GM12875 (cell line): Measurements from ENCODE around the gene LMF2.
A peak's percentile ranks its signal among the peaks of the same experiment; 100 is the strongest.

Source experiments
- H3K4me3 ChIP-seq: one replicate; pipeline ENCODE4 v1.5.1; 2011; ENCODE audit warnings: low read depth, low read length, control low read depth
- TF ChIP-seq, protein P1 (sequence below): IDR thresholded peaks from 2 replicates; pipeline ENCODE4 v1.5.1; 2011; ENCODE audit warnings: low read depth, mild to moderate bottlenecking, control low read depth, inconsistent platforms, low read length, moderate library complexity, borderline replicate concordance; ENCODE audit not compliant: insufficient read depth

Gene LMF2

DNA sequence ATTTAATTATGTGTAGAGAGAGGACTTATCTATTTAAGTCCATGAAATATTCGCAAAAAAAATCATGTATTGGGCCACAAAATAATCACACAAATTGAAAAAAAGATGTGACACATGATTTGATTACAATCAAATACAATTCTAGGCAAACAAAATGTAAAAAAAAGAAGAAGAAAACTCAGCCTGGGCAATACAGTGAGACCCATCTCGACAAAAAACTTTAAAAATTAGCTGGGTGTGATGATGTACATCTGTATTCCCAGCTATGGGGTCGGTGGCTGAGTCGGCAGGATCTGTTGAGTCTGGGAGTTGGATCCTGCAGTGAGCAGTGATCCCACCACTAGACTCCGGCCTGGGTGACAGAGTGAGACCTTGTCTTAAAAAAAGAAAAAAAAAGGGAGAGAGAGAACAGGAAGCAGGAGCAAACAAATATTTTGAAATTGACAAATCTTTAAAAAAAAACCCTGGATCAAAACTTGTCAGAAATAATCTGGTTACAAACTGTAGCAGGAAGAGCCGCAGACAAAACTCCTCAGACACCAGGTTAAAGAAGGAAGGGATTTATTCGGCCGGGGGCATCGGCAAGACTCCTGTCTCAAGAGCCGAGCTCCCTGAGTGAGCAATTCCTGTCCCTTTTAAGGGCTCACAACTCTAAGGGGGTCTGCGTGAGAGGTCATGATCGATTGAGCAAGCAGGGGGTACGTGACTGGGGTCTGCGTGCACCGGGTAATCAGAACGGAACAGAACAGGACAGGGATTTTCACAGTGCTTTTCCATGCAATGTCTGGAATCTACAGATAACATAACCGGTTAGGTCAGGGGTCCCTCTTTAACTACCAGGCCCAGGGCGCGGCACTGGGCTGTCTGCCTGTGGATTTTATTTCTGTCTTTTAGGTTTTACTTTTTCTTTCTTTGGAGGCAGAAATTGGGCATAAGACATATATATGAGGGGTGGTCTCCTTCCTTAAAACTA is 25.6 kb upstream of the LMF2 start:
- TF ChIP-seq, protein P1, sequence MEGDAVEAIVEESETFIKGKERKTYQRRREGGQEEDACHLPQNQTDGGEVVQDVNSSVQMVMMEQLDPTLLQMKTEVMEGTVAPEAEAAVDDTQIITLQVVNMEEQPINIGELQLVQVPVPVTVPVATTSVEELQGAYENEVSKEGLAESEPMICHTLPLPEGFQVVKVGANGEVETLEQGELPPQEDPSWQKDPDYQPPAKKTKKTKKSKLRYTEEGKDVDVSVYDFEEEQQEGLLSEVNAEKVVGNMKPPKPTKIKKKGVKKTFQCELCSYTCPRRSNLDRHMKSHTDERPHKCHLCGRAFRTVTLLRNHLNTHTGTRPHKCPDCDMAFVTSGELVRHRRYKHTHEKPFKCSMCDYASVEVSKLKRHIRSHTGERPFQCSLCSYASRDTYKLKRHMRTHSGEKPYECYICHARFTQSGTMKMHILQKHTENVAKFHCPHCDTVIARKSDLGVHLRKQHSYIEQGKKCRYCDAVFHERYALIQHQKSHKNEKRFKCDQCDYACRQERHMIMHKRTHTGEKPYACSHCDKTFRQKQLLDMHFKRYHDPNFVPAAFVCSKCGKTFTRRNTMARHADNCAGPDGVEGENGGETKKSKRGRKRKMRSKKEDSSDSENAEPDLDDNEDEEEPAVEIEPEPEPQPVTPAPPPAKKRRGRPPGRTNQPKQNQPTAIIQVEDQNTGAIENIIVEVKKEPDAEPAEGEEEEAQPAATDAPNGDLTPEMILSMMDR, result no peak
- no peak overlapping the region for H3K4me3 ChIP-seq

DNA sequence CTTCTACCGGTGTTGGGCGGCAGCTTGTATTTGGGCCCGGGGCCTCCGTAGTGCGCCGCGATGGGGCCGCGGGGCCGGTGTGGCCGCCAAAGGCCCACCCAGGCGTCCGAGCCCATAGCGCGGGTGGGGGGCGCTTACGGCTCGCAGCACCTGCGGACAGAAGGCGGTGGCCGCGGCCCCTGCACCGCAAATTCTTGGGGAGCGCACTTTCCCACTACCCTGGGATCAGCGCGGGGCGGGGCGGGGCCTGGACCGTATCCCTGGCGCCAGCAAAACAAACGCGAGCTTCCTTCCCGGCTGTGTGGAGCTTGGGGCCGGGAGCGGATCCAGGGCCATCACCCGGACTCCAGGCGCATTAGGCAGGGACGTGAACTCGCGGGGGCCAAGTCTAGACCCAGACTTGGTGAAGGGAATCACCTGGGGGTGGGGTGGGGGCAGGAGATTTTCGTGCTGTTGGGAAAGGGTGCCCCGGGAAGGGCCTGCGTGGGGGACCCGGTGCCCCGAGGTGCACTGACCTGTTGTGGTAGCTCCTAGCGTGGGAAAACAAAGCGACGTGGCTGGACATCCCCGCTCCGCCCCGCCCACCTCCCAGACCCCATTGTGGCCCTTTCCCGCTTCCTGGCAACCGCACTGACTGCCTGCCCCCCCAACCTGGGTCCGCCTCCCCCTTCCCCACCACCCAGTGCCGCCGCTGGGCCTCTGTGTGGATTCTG is 24.6 kb upstream of the LMF2 start:
- TF ChIP-seq, protein P1, result no peak
- H3K4me3 ChIP-seq, result peak overlapping the region; percentile 82

DNA sequence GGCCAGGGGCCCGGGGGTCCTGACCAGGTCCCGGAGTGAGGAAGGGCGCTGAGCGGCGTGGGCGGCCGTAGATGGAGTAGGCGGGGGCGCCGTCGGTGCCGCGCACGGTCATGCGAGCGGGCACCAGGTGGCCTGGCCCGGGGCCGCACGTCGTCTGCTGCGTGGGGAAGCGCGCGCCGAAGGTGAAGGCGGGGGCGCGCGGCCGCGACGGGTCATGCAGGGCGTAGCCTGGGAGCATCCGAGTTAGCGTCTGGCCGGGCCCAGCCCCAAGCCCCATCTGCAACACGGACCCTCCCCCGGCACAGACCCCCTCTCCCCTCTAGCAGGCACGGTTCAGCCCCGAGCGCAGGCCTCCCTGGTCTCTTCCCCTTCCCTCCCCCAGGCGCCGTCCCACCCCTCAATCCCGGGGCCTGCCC is 24.1 kb upstream of the LMF2 start:
- peak overlapping the region; percentile 82 for H3K4me3 ChIP-seq
- TF ChIP-seq, protein P1, result 0 out of 2 replicates have a peak, but pooled peaks have one; percentile 3

DNA sequence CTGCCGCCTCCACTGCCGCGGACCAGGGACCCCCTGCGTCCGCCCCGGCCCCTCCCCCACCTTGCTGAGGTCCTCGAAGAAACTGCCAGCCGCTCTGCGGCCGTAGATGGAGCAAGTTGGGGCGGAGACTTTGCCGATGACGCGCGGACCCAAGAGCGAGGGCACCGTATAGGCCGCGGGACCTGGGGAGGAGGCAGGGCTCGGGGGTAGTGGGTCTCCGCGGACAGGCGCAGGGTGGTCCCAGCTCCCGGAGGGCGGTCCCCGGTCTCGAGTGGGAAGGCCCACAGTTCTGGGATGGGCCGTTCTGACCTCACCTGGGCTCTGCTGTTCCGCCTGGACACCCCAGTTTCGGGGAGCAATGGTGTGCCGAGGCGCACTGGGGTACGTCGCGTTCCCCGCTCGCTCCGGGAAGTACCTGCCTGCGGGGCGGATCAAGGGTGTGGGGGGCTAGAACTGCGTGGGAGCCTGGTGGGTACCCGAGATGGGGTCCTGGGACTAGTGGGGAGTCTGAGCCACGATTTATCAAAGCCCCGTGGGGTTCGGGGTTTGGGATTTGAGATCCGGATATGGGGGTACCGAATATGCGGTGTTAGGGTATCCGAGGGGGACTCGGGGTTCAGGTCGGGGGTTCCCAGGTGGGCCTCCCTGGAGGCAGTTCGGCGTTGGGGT is 23.5 kb upstream of the LMF2 start:
- TF ChIP-seq, protein P1, result no peak
- H3K4me3 ChIP-seq, result peak overlapping the region; percentile 82

DNA sequence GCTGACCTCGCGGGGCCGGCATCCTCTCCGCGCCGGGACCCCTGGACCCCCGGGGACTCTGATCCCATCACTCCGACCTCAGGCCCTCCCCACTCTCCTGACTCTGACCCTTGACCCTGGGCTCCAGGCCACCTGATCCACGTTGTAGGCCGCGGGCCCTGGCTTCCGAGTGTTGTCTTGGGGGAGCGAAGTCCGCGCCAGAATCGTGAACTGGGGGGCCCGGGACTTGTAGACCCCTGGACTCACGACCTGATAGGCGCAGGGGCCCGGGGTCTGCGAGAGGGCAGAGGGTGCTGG is 23.0 kb upstream of the LMF2 start:
- H3K4me3 ChIP-seq, result peak overlapping the region; percentile 82
- TF ChIP-seq, protein P1, result no peak

DNA sequence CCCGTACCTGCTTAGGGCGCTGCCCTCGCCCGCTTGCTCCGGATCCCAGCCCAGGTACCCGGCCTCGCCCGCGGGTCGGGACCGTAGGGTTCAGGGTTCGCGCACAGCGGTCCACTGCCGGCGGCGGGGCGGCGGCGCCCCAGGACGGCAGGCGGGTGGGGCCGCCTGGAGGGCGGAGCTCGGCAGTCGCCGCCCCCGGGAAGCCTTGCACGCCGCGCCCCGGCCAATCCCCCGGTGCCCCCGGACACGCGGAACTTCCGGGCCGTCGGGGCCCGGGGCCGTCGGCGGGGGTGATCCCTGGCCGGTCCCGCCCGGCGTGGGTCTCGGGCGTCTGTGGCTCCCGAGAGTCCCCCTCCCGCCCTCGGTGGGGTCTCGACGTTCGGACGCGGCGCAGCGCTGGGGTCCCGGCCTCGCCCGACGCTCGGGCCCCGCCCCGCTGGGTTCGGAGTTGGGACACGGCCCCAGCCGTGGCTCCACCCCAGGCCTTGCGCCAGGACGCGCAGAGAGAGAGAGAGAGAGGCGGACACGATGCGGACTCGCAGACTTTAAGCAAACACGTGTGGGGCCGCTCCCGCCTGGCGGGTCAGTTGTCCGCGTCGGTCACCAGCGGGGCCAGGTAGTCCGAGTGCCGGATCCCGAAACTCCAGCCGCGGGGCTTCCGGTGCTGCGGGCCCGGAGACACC is 22.5 kb upstream of the LMF2 start, which contains the start of gene TYMP:
TYMP (minus strand) TSS at position 116 of the 683 bp plus-strand sequence. CDS start 303 bp downstream, outside the sequence.
- H3K4me3 ChIP-seq, result peak within 1 kb of the TSS; percentile 82
- TF ChIP-seq, protein P1, result no peak
